HG03520 (cell line): ENCODE data around the gene ATP10A.
A peak's percentile ranks its signal among the peaks of the same experiment; 100 is the strongest.
"Not testable (repeated sequence)": the region's sequence is repeated elsewhere in the genome, so short reads cannot be mapped to it uniquely, and the experiment has no call there.

Experiments used
- ATAC-seq: cut with Tn5 transposase; IDR thresholded peaks from one replicate; pipeline ENCODE4 v1.9.1; 2021; ENCODE audit warnings: mild to moderate bottlenecking, moderate library complexity; ENCODE audit not compliant: unreplicated experiment

Gene ATP10A

DNA sequence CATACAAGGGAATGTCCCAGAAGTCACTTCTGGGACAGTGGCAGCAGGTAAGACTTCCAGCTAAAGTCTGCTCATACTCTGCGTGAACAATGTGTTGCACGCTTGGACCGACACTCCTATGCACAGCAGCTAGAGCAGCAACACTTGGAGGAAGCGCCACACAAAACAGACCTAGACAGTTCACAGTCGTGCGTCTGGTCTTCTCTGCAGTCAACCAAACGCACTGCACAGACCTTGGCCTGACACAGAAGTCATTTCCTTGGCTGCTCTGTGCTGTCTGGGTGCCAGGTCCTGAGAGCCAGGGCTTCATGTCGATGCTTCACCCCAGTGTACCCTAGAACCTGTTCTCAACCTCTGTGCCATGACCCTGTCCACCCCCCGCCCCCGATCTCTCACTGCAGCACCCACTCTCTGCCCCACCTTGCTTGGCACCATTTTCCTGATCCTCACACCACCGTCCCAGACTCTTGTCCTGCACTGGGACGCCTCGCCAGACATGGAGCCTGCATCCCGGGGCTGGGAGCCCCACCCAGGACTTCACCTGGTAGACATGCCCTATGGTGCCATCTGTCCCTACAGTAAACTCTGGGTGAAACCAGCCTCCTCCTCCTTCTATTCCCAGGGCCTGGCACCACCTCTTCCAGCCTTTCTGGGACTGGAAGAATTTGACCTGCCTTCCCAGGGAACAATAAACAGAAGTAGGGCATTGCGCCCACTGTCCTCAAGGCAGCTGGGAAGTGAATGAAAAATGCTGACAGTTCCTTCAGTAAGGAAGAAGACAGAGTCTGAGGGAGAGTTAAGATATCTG, 3.1 kb downstream of the ATP10A start:
- ATAC-seq = no peak

DNA sequence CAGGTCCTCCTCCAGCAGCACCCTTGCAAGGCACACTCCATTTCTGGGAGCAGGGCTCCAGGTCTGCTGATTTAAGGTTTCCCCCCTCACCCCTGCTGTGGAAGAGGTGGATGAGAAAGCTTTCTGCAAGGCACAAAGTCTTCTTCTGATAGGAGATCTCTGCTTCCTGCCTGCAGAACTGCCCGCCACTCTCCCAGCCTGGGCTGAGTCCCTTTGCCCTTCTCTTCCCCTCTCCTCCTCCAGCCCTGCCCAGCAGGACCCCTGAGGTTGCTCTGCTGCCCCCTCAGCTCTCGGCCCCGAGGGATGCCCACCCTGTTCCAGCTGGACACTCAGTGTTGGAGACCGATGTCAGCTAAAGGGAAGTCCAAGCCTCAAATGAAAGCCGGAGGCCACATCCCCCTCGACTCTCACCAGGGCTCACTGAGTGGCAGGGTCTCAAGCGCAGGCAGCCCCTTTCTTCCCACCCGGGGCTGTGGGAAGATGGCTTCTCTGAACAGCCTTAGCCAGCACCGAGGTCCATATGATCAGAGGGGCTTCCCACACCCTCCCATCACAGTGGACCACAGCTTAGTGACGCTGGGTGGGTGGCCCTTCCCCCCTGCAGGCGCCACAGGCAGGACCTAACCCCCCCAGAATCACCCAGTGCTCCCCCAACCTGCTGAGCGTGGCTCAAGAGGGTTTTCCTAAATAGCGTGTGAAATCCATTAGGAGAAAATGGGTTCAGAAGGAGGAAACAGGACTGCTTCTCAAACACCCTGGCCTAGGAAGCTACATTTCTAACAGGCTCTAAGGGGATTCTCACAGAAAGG, 4.0 kb downstream of the ATP10A start:
- ATAC-seq = no peak

DNA sequence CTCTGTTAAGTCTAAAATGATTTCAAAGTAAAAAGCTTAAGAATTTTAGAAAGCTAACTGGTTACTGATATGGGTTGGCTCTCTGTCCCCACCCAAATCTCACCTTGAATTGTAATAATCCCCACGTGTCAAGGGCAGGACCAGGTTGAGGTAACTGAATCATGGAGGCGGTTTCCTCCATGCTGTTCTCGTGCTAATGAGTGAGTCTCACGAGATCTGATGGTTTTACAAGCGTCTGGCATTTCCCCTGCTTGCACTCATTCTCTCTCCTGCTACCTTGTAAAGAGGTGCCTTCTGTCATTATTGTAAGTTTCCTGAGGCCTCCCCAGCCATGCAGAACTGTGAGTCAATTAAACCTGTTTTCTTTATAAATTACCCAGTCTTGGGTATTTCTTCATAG, 7.1 kb downstream of the ATP10A start:
- not testable (repeated sequence) for ATAC-seq

DNA sequence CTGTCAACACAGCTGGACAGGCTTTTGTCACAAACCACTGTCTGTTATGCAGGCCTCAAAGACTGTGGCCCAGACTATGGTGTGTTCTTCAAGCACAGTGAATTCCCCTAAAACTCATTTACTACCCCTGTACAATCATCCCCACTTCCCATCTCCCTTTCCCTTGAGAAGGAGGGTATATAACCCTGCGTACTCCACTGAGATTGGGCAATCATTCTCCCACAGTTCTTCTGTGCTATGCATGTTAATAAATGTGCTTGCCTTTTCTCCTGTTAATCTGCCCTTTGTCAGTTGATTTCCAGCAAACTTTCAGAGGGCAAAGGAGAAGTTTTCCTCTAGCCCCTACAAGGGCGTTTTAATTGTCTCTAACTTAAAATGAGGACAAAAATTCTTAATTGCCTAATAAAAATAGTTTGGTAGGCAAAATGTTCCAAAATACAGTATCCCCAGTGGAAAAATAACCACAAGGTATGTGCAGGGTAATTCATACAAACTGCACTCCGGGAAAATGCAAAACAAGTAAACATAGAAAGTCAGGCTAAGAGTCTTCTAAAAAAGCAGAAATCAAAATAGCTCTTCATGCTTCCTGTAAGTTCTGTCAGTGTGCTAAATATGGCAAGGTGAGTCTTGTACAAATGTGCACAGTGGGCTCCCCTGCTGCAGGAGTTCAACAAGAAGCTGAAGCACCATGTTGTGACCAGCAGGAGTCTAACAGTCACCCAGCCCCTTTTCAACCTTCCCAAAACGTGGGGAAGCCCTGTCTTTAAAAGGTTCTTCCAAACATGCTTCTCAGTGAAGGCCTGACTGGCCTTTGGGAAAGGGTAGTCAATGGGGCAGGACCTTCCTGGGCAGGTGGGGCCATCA, 10.2 kb downstream of the ATP10A start:
- no peak for ATAC-seq

DNA sequence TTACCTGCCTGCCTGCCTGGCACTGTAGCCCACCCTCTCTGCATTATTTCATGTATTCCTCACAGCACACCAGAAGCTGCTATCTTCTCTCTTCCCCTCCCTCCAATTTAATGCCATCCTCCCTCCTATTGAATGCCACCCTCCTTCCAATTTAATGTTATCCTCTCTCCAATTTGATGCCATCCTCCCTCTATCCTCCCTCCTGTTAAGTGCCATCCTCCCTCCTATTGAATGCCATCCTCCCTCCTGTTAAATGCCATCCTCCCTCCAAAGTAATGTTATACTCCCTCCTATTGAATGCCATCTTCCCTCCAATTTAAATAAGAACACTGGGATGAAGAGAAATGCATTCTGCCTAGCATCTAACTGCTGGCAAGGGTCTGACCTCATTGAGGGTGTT, 11.1 kb downstream of the ATP10A start:
- ATAC-seq = no peak

DNA sequence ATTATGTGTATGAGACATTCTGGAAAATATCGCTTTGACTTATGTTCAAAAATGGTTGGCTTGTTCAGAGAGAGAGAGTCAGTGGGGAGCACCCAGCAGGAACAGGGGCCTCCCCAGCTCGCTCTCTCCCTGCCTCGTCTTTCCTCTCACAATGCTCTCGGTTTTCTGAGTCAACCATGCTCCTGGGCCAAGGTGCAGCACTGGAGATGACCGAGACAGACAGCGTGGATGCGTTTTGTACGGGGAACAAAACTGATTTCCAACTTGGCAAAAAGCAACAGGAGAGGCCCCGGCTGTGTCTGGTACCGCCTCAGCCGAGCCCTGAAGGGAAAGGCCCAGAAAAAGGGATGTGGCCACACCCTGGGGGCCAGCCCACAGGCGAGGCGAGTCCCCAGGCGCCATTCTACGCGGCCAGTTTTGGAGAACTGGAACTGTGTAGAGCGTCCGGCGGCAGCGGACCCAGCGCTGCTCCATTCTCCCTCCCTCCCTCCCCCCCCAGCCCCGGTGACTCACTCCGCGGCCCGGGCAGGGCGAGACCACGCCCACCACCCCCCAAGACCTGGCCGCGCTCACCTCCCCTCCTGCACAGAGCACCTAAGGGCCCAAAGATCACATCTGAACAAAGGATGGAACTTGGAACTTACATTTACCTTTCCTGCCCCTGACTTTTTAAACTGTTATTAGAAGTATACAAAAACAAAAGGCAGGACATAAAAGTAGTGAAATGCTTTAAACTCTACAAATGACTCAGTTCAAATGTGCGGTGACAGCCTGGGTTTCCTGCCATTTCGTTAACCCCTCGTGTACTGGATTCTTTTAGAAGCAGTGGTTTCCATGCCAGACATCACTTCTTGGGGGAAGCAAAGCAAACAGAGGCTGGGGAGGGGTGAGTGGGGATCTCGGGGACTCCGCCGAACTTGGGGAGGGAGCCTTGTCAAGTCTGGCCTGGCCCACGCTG, 12.7 kb downstream of the ATP10A start:
- peak; percentile 72 for ATAC-seq

DNA sequence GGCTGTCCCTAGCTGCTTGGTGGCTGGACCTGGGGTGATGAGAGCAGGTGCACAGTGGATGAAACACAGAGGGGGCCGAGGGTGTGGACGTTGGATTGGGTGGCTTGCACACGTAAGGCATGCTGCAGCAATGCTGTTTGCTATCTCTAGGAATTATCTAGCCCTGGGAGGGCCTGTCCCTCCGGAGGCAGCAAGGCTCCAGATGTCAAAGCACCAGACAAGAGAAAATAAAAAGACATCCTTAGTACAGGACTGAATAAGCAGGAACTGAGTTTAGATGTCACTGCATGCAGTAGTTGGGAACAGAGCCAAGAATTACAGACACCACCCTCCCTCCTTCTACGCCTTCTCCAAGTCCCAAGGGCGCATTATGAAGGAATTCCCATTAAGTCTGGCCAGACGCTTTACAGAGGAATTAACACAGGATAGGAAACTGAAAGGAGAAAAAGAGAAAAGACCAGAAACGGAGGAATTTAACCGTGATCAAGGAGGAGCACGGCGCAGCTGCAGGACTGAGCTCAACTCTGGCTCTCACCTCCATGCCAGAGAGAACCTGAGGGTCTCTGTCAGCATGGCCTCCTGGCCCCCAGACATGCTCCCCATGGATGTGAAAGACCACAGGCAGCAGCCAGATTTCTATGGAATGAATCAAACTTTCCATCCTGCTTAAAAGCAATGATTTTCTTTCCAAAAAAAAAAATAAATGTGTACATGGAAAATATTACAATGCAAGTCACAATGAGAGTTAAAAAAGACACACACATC, 13.8 kb downstream of the ATP10A start:
- ATAC-seq = no peak

DNA sequence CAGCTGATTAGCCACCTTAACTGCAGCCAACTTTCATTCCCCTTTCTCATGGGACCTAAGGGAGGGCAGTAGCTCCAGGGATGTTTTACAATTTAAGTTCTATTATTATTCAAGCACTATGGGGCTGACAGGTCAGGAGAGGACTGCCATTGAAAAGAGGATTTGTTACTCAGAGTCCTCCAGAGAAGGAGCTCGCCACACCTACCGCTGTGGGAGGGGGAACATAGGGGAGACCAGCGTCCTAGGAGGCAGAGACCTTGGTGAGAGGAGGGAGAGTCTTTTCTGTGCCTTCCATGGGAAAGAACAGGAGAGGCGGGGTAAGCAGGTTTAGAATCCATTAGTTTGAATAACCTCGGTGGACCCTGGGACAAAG, 14.4 kb downstream of the ATP10A start:
- ATAC-seq = no peak

DNA sequence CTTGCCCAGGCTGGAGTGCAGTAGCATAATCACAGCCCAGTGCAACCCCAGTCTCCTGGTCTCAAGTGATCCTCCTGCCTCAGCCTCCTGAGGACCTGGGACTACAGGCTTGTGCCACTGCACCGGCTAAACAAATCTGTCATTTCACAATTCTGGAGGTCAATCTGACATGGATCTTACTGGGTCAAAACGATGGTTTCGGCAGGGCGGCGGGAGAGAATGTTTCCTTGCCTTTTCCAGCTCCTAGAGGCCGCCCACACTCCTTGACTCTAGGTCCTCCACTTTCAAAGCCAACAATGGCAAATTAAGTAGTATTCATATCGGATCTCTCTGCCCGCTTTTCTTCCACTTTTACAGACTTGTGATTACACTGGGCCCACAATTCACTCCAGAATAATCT, 14.8 kb downstream of the ATP10A start:
- no peak for ATAC-seq

DNA sequence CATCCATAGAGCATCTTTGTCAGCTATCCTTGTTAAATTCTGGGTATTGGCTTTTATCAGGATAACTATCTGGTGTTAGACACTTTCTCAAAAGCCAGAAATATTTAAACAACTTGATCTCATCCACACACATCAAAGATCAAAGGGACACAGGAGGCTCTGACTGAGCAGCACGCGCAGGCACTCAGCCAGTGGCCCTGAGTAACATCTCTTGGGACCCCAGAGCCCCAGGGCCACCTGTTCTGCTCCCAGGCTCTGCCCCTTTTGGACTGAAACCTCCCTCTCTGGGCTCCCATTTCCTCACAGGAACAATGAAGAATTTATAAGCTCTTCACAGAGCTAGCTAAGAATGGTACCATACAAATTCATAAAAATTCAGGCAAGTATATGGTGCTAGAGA, 16.1 kb downstream of the ATP10A start:
- ATAC-seq = no peak

DNA sequence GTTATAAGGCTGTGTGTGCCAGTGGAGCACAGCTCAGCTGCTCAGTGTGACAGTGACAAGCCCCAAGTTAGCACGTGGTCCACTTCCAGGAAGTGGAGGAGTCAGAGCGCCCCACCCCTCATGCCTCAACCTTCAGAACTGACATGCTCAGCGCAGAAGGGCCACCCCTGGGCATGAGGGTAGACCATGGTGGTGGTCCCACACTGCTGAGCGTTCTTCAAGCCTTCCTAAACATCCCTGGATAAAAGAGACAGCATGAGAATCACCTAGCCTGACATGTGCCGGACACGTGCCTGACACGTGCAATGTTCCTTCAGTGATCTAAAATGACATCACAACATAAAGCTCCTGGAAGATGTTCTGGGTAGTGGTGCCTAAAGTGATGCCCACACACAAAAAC, 16.8 kb downstream of the ATP10A start:
- no peak for ATAC-seq

DNA sequence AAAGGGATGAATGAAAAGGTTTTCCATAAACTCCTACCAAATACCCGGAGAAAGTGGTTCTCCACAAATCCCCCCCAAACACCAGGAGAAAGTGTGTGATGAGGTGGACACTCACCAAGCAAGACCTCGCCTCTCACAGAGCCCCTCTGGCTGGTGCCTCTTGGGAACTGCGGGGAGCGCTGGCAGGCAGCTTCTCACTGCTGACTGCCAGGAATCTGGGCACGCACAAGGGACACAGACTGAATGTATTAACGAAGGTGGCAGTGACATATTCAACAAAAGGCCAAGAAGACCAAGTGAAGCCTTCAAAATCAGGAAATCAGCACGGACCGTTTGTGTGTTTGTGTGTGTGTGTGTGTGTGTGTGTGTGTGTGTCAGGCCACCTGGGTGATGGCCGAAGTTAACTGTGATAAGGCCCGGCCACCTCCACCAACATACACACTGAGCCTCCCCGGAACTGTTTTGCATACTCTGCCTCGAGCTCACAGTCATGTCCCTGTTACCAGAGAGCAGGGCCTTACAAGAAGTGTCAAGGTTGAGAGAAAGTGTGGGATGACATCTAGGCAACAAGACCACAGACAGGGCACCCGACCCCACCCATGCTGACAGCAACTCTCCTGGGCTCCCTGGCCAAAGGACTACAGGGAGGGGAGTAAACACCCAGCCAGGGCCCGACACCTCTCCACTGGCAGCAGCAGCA, 18.0 kb downstream of the ATP10A start:
- ATAC-seq = no peak

DNA sequence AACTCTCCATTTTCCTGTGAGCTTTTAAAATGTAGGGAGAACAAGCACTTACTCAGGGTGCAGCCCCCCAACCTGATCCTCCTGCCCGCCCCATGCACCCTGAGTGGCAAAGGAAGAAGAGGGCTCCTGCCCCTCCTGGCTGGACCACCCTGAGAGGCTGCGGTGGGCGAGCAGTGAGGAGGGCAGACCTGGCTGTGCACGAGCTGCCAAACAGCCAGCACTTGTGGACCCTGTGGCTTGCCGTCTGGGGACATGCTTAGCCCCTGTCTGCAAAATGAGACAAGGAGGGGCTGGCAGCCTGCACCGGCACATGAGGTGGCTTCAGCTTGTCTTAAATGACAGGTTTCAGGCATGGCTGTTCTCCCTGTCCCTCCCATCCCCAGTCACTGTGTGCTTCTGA, 18.6 kb downstream of the ATP10A start:
- no peak for ATAC-seq

DNA sequence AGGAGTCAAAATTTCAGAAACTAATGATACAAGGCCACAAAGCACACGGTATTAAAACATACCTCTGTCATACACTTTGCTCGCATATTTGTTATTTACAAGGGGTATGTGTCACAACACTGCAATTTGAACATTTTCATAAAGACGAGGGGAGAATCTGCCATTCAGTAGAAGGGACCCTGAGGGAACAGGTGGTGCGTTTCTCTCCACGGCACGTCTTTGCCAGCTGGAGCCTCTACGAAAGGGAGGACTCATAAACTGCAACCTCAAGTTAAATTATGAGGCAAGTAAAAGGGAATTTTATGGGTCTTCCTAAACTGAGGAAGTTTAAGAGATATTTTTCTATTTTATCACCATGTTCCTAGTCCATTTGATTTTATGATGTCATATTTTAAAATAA, 19.1 kb downstream of the ATP10A start:
- no peak for ATAC-seq

DNA sequence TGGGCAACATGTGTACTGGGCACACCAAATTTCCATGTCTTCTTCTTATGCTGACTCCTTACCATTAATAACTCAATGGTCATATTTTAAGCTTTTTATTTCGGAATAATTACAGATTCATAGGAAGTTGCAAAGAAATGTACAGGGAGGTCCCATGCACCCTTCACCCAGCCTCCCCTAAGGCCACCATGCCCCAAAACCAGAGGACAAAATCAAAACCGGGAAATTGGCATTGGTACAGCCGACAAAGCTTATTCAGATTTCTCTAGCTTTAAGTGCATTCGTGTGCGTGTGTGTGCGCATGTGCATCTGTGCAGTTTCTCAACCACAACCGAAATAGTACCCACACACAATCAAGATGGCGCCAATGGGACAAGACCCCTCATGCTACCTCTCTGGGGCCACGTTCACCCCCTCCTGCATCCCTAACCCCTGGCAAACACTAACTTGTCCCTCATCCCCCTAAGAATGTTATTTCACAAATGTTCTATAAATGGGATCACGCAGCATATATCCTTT, 23.4 kb downstream of the ATP10A start:
- ATAC-seq = no peak

DNA sequence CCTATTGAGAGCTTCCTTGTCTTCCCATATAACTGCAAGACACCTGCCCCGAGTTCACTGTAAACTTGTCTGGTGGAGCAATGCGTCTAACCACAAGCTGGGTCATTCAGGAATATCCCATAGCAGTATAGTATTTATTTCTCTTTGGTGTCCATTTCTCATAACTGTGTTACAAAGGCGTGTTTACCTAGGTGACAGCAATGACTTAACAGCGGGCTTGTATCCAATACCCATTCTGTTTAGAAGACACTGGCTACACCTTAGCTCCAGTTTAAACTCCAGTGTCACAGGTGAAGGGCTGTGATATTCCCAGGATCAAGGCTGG, 24.3 kb downstream of the ATP10A start:
- no peak for ATAC-seq

DNA sequence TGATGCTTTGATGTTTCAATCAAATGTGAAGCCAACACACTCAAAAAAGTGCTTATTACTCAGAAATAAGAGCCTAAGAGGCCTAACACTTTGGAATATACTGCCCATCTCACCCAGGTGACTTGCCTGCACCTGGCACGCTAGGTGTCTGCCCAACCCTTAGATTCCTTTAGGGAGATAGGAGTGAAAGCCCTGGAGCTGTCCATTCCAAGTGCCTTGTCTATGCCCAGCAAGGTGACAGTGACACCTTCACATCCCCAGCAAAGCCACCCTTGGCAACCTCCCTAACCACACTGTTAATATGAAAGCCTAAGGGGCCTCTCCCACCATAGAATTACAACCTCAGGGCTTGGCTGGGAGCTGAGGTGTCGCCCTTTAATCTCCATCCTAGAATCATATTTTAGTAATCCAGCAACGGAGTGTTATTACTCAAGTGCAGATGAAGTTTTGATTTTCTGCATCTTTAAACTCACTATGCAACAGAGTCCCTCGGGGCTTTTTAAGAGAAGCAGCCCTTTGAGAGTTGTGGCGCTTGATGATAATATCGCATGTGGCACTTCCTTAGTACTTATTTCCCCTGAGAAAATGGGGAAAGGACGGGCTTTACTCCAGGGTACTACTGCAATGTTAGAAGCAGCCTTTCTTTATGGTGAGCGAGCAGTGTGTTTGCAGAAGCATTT, 24.8 kb downstream of the ATP10A start:
- ATAC-seq = no peak

DNA sequence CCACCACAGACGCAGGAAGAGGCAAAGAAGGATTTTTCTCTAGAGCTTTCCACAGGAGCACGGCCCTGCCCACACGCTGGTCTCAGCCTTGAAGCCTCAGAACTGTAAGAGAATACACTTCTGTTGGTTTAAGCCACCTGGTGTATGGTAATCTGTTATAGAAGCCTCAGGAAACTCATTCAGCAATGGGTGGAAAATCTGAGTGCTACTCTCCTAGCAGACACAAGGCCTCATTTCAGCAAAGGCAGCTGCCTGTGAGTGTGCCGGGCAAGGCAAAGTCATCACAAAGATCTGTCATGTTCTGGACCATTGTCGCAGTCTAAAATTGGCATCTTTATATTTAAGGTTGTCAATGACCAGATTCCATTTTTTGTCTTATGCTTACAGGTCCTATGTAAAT, 31.0 kb downstream of the ATP10A start:
- no peak for ATAC-seq
